Mucosa of gallbladder (tissue), 1 donor: ENCODE data around the gene TMEM72. TPM values are rescaled to one million over a fixed set of nuclear protein-coding genes. Genes with fewer than 3 reads are reported as not detected.

Experiments used
- DNase-seq: peaks from one replicate; pipeline ENCODE4 v3.0.0-alpha.2; 2020; ENCODE audit warnings: low spot score
- total RNA-seq: library from RNA; stranded (reverse); gene quantifications from one replicate; pipeline ENCODE4 v1.2.1, GENCODE V29; 2021
- donor health status: DM: no; HTN: no; CAD: no.

The TMEM72 gene
- total RNA-seq, 1 donor from 2014 or later, result not detected

DNA sequence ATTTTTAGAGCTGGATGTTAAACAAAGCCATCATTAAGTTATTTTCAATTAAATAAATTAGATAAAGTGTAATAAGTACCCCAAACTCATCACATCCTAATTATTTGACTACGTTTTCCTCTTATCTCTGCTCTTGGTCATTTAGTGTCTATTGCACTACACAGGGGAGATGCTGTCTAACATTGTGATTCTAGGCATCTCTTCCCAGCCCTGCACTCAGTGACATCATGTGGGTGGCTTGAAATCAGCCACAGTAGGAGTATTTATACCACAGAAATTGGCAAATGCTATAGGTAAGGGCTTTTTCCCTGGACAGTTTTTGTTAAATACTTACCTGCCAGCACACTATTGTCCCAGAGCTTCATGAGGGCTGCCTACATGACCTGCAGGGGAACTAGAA lies 21.3 kb upstream of the TMEM72 start:
- no peak for DNase-seq

DNA sequence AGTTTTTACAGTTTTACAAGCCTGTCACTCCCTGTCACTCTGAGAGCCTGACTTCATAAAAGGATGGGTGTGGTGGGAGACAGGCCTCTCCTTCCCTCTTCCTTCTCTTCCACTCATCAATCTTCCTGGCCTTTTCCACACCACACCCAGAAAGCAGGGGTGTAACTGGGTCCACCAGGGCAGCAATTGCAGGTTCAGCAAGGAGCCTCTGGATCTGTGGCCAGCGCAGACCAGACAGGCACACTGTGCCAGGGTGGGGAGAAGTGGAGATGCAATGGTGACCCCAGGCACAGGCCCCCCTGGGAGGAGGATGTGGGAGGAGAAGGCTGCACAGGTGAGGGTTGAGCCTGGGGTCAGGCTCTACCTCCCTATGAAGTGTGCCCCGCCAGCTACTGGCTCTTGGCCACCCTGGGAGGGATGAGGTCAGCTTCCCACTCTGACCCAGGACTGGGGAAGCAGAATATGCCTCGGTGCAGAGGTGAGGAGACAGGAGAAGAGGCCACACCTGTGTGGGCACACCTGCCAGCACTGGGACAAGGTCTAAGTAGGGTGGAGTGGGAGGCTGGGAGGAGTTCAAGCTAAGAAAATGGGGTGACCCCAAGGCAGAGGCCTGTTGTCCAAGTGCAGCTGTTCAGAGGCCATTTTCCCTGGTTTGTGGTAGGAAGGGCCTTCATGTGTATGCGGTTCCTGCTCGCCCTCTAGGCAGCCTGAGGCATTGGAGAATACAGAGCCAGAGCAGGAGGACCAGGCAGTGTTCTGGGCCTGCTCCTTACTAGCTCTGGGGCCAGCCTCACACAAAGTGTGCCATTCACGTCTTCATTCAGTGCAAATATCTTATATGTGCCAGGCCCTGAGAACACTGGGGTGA lies 20.2 kb upstream of the TMEM72 start:
- no peak for DNase-seq

DNA sequence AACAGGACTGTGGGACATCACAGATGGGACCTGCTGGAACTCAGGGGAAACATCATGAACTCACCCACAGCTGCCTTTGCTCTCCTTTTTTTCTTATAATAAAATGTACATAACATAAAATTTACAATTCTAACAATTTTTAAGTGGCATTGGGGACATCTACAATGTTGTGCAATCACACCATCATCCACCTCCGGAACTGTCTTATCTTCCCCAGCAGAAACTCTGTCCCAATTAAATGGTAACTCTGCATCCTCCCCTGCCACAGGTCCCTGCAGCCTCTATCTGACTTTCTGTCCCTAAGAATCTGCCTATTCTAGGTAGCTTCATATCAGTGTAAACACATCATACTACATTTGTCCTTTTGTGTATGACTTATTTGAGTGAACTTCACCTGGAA lies 19.4 kb upstream of the TMEM72 start:
- DNase-seq, result no peak

DNA sequence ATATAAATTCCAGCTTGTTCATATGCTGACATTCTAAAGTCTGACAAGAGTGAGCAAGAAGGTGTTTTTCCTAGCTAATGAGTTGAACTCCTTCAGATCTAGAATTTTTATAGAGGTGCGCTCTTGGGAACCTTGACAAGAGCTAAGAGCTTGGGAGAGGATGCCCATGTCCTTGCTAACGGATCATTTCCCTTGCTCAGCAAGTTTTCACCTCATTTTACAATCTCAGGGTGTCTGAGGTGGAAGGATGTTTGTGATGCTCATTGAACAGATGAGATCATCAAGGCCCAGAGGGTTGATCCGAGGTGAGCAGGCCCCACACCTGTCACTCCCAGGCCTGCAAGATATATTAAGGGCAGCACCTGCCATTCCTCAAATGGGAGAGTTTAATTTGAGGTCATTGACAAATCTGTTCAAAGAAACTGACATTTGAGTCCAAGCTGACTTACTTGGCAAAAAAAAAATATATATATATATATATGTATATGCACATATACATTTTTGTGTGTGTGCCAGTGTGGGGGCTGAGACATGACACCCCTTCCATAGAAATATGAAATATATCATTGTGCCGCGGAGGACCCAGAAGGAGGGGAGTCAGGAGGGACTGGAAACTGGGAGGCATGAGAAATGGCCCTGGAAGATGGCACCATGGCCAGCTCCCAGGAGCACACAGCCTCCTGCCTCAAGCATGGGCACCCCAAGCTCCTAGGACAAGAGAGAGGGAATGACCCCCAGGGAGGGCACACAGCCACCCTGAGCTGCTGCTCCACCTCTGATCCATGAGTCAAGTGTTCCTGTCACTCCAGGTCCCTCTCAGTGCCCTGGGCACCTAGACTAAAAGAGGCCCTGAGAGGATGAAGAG lies 17.3 kb upstream of the TMEM72 start:
- DNase-seq, result no peak

DNA sequence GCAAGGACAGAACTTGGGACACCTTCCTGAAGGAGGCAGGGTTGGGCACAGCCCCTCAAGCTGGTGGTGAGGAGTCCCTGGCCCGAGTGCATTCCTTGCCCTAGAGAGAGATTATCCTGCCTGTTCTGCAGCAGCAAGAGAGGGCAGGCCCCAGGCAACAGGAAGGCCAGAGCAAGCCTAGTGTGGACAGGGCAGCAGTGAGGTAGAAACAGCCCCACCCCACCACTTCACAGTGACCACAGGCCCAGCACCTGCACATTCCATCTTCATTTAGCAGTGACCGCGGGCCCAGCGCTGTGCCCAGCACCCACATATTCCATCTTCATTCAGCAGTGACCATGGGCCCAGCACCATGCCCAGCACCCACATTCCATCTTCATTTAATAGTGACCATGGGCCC lies 16.4 kb upstream of the TMEM72 start:
- DNase-seq, result no peak

DNA sequence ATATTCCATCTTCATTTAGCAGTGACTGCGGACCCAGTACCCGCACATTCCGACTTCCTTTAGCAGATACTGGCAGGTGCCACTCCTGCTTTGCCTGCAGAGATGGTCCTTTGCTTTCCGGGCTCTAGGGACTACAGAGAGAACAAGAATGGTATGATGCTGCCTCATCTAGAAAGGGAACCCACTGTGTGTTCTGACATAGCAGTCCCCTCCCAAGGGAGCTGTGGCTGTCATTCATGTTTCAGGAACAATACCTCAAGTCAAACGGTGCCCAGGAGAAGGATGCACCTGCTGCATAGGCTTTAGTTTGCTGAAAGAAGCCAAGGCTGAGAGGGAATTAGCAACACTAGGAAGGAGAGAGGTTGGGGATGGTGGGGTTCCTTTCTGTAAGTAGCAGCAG lies 15.9 kb upstream of the TMEM72 start:
- DNase-seq, result no peak

DNA sequence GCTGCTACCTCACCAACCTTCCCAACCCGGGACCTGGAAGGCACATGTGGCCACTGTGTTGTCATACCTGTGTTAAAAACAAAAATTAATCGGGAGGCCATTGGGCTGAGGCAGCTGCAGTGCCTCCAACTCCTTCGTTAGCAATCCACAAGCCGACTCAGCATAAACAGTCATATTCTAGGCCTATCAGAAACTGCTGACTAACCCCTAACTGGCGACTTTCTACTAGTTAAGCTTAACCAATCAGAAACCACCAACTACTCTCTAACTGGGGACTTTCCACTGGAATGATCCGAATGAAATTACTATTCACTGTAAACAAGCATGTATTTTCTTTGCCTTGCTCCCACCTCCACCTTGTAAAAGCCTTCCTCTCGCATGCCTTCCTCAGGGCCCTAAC lies 14.1 kb upstream of the TMEM72 start:
- DNase-seq, result no peak

DNA sequence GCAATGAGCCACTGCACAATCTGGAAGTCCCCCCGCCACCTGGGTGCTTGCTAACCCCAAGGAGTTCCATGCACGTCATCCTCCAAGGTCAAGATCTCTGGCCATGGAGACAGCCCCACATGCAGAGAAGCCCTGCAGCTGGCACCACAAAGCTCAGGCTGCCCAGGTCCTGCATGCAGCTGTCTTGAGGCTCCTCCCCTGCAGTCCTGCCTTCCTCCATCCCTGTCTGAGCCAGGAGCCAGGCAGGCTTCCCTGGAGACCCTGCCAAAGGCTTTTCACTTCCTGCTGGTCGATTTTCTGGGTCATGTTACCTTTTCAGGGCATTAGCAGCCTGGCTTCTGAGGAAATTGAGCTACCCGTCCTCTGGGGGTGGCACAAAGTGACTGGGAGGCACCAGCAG lies 12.5 kb upstream of the TMEM72 start:
- DNase-seq, result no peak

DNA sequence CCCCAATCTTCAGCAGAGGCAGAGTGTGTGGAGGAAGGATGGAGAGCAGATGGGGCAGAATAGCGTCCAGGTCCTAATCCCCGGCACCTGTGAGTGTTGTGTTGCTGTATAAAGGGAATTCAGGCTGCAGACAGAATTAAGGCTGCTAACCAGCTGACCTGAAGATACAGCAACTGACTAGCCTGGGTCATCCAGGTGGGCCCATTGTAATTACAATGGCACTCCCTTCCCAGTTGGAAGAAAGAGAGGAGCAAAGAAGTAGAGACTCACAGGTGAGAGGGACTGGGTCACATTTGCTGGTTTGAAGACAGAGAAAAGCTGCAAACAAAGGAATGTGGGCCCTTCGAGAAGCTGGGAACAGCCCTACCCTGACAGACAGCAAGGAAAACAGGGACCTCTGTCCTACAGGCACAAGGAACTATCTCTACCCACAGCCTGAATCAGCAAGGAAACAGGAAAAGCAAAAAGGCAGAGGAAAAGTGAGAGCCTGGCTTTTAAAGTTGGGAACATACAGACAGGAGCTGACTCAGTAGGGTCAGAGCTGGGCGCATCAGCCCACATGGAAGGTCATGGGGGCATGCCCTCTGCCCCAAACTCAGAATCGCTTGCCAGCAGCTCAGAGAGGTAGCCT lies 11.6 kb upstream of the TMEM72 start:
- DNase-seq, result no peak

DNA sequence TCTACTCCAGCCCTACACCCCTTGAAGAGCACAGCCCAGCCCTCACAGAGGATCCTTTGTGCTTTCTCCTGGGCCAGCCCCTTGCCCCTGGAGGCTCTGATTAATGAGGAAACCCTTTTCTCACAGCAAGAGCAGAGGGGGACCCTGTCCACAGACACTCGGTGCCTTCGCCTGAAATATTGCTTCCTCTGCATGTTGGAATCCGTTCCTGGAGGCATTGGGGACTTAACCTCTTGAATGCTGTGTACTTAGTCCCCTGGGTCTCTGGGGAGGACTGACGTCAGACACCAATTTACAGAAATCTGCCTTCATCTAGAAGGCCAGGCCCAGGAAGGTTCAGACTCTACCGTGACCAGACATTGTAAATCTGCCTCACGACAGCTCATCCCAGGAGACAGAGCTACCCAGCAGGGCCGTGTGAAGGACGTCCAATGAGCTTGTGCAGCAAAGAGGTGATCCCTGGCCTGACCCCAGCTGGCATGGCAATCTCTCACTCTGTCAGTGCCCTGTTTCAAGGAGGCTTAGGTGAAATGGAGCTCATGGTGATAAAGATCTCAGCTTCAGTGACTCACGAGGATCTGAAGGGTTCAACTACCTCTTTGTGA lies 8.1 kb upstream of the TMEM72 start:
- no peak for DNase-seq

DNA sequence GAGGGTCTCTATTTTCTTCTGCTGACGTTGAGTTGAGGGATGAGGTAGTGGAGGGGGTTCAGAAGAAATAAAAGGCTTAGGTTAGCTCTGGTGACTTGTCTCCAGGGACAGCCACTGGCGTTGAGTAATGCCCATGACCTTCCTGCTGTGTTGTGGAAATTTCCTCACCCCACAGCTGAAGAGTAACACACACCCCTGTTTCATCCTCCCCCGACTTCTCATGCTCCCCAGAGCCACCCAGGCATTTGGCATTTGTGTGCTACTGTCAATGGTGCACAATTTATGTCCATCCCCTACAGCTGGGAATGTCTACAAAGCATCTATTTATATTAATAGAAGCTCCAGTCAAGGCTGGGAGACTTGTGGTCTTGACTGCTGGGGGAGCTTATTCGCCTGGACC lies 4.7 kb upstream of the TMEM72 start:
- no peak for DNase-seq

DNA sequence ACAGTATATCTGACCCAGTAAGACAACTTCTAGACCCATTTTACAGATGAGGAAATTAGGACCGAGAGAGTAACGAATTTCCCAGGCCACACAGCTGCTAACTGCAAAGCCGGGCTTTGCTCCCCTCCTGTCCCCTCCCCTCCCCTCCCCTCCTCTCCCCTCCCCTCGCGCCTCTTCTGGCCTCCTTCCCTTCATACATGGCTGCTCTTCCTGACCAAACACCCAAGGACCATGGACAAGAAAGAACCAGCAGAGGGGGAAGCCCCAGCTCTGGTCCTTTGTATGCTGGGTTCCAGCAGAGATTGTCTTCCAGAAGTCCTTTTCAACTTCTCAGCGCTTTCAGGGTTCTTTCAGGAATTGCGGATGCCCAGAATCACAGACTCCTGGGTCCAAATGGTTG lies 3.6 kb upstream of the TMEM72 start:
- DNase-seq, result no peak

DNA sequence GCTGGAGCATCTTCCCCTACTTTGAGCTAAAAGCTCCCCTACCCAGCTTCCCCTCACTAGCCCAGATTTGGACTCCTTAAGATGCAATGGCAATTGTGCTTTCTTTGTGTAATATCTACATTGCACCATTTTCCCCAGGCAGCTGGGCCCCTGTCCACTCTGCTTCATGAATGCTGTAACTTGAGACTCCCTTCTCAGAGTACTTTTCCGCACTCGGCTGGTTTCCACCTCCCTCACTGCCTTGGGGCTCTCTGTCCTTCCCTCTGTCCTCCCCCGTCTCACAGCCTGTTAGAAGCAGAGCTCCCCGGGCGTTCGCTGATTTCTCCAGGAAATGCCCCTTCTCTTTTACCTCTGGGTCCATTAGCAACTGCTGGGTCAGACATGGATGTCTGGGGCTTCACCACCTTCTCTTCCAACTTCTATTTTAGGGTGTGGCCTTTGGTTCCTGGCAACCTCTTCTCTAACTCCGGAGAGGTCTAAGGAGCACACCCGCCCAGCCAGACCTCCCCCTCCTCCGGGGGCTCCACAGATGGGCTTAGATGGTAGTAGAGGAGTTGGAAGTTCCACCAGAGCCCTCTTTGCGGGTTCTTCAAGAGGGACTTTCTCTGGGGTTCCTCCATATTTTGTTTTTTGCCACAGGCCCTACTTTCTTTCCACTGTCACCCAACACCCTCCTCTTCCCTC lies 2.9 kb upstream of the TMEM72 start:
- no peak for DNase-seq

DNA sequence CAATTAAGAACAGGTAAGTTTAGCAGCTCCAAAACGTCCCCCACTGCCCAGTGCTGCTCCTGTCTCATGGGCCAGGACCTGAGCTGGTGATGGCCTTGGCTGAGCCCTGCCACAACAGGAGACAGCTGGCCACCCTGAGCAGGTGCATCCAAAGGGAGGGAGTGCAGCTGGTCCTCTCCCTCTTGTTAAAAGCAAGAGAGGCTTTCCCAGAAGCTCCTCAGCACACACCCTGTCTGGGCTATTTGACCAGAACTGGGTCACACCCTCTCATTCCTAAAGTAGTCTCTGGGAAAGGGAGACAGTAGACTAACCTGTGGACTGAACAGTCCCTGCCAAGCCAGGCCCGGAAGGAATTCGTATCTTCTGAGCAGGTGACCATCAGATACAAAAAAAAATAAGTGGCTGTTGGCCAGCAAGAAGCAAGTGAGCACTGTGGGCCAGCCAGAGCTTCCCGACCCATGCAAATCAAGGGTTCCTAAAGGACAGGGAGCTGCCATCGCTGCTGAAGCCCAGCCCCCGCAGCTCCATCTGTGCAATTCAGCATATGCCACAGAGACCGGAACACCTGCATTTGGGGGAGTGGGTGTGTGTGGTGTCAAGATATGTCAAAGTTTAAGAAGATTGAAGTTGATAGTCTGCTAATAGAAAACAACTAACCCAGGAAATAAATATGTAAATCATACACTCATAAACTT lies 2.1 kb upstream of the TMEM72 start:
- peak; percentile 21 for DNase-seq

DNA sequence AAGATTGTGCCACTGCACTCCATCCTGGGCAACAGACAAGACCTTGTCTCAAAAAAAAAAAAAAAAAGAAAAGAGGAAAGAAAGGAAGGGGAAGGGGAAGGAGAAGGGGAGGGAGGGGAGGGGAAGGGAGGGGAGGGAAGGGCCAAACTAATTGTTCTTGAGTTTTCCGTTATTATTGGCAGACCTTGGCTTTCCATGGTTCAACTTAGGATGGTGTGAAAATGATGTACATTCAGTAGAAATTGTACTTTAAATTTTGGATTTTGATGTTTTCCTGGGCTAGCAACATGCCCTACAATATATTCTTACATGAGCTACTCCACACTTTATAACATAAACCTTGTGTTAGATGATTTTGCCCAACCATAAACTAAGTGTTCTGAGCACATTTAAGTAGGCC lies 1.2 kb upstream of the TMEM72 start:
- DNase-seq, result no peak

DNA sequence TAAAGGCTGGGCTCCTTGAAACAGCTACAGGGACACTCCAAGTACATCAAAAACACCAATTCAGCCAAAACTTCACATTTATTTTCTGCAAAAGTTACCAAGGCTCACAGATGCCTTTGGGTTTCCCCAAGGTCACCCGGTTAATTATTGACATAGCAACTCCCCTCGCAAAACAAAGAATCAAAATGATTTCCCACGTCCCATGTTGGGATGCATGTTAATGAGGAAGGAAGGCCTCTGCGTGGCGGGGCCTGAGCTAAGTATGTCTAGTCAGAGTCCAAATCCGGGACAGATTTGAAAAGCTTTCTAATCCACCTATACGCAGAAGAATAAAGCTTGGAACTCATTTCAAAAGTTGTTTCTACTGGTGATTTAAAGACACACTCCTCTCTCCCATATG lies 535 bp upstream of the TMEM72 start:
- no peak for DNase-seq

DNA sequence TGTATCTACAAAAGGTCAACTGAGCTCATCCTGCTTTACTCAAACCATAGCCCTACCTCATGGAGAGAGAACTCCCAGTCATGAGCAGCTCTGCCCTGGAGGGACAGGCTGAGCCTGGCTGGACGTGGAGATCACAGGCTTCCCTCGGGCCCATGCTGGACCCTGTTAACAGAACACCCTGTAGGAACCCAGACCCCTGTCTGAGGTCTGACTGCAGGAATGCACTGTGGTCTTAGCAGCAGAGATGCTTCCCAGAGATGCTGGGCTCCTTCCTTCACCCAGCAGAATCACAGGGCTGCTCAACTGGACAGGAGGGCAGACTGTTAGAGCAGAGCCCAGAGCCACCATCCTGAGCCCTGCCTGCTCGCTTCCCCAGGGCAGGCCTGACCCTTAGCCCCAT lies 814 bp downstream of the TMEM72 start:
- DNase-seq, result no peak

DNA sequence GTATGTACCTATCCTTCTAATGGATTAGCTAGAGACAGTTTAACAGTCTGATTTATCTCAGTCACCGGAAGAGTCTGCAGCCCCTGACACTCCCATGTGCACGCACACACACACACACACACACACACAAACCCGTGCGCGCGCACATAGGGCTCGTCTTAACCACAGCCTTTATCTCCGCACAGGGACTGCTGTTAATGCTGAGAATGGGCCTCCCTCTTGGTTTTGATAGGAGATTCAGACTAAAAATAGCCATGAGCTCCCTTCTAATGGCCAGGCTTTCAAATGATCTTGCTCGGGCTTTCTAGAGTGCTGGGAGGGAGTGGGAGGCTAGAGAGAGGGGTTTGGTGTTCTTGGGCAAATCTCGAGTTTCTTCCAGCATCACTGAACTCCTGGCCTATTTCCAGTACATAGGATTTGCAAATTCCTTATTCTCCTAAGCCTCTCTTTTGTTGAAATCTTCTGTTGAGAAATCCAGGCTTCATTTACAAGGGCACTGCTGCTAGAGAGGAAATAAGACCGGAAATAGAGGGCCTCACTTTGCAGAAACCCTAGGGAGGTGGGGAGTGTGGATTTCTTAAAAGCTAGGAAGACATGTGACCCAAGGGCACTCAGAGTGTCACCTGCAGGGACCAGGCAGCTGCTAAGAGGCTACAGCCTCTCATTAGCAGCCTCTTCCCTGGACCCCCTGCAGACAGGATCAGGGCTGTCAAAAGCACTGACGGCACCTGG lies 2.4 kb downstream of the TMEM72 start:
- no peak for DNase-seq

DNA sequence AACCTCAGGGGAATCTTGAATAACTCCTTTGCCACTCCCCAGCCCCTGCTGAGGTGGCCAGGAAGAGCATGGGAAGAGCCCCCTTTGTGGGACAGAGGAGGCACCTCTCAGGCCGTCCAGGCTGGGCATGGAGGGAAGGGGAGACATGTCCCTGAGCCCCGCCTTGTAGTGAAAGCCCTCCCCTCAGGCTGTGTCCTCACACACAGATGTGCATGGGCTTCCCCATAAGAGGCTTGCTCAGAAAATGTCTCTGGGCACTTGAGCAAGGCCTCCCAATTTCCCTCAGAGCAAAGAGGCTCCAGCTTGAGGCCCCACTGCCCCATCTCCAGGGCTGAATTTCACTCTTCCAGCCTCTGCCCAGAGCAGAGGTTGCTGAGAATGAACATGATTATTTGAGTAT lies 3.8 kb downstream of the TMEM72 start:
- no peak for DNase-seq

DNA sequence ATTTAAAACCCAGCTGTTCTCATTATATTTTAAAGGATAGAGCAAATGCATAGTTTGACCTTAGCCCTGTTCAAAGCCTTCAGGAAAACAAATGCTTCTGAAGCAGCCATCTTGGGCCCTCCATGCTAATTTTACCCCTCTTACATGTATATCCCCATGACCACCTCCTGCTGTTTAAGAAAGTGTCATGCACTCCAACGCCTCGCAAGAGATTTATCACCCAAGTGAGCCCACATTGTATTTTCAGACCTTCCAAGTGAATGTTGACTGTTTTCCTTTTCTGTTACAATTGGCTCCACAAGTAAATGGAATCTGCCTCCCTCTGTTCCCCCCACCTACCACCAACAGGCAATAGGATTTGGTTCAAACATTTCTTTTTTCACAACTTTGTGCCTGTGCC lies 5.3 kb downstream of the TMEM72 start:
- no peak for DNase-seq
